Measurements from ENCODE around the gene CFAP251.
"Not testable (repeated sequence)": the region's sequence is repeated elsewhere in the genome, so short reads cannot be mapped to it uniquely, and the experiment has no call there.

CFAP251 gene

DNA sequence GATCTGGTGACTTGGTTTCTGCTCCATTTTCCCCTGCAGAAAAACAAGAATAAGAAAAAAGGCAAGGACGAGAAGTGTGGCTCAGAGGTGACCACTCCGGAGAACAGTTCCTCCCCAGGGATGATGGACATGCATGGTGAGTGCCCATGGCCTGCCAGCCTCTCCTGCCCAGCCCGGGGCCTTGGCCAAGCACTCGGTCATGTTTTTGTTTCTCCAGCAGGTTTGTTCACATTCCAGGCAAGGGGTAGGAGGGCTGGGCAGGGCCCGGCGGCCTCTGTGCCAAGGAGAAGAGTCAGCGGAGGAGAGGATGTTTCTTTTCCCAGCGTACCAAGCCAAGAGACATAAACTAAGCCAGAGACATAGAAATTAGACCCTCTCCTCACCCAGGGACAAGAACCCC lies 116.9 kb downstream of the CFAP251 start:
- DNase-seq (ENCODE audit: low read depth): no peak
- H3K4me3 ChIP-seq (ENCODE audit: low read depth, low read length): no peak overlapping the region

DNA sequence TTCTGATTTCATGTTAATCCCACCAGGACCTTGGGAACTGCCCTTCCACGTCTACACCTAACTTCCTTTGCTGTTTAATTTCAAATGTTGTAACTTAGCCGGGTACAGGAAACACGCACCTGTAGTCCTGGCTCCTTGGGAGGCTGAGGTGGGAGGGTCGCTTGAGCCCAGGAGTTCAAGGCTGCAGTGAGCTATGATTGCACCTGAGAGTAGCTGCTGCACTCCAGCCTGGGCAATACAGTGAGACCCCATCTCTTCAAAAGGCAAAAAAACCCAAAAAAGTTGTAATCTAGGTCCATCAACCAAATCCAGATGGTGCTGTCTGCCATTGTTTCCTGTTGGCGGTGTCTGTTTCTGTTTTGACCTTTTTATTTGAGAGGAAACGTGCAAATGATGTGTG lies 117.8 kb downstream of the CFAP251 start:
- no peak overlapping the region for H3K4me3 ChIP-seq (ENCODE audit: low read depth, low read length)
- DNase-seq (ENCODE audit: low read depth): no peak
- TF ChIP-seq, protein P1, sequence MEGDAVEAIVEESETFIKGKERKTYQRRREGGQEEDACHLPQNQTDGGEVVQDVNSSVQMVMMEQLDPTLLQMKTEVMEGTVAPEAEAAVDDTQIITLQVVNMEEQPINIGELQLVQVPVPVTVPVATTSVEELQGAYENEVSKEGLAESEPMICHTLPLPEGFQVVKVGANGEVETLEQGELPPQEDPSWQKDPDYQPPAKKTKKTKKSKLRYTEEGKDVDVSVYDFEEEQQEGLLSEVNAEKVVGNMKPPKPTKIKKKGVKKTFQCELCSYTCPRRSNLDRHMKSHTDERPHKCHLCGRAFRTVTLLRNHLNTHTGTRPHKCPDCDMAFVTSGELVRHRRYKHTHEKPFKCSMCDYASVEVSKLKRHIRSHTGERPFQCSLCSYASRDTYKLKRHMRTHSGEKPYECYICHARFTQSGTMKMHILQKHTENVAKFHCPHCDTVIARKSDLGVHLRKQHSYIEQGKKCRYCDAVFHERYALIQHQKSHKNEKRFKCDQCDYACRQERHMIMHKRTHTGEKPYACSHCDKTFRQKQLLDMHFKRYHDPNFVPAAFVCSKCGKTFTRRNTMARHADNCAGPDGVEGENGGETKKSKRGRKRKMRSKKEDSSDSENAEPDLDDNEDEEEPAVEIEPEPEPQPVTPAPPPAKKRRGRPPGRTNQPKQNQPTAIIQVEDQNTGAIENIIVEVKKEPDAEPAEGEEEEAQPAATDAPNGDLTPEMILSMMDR (IDR thresholded peaks at IDR 0.05; ENCODE audit: insufficient read depth, low read depth, low read length, missing control alignments): no peak

More for the DNA sequence above, 116.9 kb downstream of the CFAP251 start:
- TF ChIP-seq, protein P1 (IDR thresholded peaks at IDR 0.05; ENCODE audit: insufficient read depth, low read depth, low read length, missing control alignments): no peak

DNA sequence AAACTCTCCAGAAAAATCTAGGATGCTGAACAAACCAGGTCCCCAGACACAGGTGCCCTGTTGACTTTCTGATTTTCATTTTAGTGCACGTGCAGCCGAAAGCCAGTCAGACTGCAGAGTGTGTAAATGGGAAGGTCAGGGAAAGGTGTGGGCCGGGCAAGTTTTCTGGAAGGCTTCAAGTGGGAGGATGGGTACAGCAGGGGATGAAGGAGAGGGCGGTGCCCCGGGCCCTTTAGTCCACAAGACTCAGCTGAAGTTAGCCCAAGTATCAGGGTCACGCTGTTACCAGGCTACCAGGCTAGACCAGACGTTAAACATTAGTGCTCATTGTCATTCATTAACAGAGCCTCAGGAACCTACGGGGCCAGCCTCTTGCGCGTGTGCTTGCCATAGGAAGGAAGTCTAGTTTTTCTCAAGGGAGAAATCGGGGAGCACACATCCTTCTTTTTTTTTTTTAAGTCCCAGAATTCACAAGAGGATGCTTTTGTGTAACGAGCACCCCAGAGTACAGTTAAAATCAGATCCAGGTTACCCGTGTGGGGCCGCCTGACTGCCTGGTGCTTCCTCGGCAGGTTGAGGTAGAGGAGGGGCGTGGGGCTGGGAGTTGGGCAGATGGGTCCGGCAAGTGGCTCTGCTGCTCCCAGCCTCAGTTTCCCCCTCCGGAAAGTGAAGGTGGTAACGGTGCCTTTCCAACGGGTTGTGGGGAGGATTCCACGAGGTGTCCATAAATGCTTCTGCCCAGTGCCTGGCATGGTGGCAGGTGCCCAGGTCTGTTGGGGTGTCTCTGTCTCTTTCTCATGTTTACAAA lies 122.4 kb downstream of the CFAP251 start:
- TF ChIP-seq, protein P1 (IDR thresholded peaks at IDR 0.05; ENCODE audit: insufficient read depth, low read depth, low read length, missing control alignments): no peak
- no peak overlapping the region for H3K4me3 ChIP-seq (ENCODE audit: low read depth, low read length)
- DNase-seq (ENCODE audit: low read depth): no peak

DNA sequence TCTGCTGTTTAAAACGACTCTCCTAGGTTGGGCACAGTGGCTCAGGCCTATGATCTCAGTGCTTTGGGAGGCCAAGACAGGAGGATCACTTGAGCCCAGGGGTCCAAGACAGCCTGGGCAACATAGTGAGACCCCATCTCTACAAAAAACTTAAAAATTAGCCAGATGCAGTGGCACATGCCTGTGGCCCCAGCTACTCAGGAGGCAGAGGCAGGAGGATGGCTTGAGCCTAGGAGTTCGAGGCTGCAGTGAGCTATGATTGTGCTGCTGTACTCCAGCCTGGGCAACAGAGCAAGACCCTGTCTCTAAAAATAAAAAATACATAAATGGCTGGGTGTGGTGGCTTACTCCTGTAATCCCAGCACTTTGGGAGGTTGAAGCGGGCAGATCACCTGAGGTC lies 123.1 kb downstream of the CFAP251 start:
- not testable (repeated sequence) for DNase-seq (ENCODE audit: low read depth); H3K4me3 ChIP-seq (ENCODE audit: low read depth, low read length)

DNA sequence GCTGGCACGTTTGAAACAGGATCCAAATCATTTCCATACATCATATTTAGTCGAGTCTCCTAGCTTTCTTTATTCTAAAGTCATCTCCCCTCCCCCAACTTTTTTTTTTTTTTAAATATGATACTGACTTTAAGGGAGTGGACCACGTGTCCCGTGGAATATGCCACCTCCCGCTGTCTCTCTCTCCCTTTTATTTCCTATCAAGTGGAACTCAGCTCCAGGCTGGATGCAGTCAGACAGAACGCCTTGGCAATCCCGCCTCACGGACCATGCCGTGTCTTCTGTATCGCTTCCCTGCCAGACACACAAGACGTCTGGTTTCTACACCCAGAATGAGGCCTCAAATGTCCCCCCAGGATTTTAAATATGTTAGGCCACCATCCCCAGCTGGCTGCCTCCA lies 124.5 kb downstream of the CFAP251 start:
- no peak for DNase-seq (ENCODE audit: low read depth)
- no peak overlapping the region for H3K4me3 ChIP-seq (ENCODE audit: low read depth, low read length)
- TF ChIP-seq, protein P1 (IDR thresholded peaks at IDR 0.05; ENCODE audit: insufficient read depth, low read depth, low read length, missing control alignments): no peak

DNA sequence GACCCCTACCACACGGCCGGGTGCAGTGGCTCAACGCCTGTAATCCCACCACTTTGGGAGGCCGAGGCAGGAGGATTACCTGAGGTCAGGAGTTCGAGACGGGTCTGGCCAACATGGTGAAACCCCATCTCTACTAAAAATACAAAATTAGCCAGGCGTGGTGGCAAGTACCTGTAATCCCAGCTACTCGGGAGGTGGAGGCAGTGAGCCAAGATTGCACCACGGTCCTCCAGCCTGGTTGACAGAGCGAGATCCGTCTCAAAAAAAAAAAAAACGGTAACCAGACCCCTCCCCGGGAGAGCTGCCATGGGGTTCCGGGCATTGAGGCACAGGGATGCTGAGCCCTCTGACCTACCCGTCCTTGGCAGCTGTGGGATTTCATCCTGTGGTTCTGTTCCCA lies 125.1 kb downstream of the CFAP251 start:
- DNase-seq (ENCODE audit: low read depth): no peak
- TF ChIP-seq, protein P1 (IDR thresholded peaks at IDR 0.05; ENCODE audit: insufficient read depth, low read depth, low read length, missing control alignments): no peak
- no peak overlapping the region for H3K4me3 ChIP-seq (ENCODE audit: low read depth, low read length)

DNA sequence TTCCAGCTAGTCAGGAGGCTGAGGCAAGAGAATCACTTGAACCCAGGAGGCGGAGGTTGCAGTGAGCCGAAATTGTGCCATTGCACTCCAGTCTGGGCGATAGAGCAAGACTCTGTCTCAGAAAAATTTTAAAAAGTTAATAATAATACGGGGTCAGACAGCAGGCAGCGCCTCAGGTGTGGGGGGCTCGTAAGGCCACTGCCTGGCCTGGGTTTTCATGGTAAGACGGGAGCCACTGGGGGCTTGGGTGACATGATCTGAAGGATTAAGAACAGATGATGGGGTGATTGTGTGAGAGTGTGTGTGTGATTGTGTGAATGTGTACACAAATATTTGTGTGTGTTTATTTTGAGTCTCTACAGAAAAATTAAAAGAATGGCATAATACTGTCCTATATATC lies 126.9 kb downstream of the CFAP251 start:
- no peak overlapping the region for H3K4me3 ChIP-seq (ENCODE audit: low read depth, low read length)
- TF ChIP-seq, protein P1 (IDR thresholded peaks at IDR 0.05; ENCODE audit: insufficient read depth, low read depth, low read length, missing control alignments): no peak
- DNase-seq (ENCODE audit: low read depth): no peak
